ENCODE data around the gene ACTN4. TPM values are rescaled to one million over a fixed set of nuclear protein-coding genes. Genes with fewer than 3 reads are reported as not detected.
A peak's percentile ranks its signal among the peaks of the same experiment; 100 is the strongest.

Gene ACTN4
- total and polyA plus RNA-seq, 3 experiments from 2014 or later = 31.9 to 314 (median 295) TPM

DNA sequence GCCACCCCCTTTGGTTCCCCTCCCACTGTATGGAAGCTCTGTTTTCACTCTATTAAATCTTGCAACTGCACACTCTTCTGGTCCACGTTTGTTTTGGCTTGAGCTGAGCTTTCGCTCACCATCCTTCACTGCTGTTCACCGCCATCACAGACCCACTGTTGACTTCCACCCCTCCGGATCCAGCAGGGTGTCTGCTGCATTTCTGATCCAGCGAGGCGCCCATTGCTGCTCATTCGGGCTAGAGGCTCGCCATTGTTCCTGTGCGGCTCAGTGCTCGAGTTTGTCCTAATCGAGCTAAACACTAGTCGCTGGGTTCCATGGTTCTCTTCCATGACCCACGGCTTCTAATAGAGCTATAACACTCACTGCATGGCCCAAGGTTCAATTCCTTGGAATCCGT is 42.7 kb downstream of the ACTN4 start:
- ChIA-PET POLR2A (interaction anchor here (0.7 to 1.0 kb wide), 2 partner anchors 9 to 31 kb away, joined by 3 read pairs; no protein-coding TSS in a partner anchor), CTCF (interaction anchor here (0.9 to 1.5 kb wide), 4 partner anchors 20 to 240 kb away, joined by 3 read pairs; partner anchors contain the start of genes MRPS12 and SARS2)
- H3K36me3 Mint-ChIP-seq = peaks cover 0 to 12% (median 5%) of the 10 kb centered on the region in 3 donors
- Histone ChIP-seq H3K4me3 (ENCODE audit: low read length) (no peak overlapping the region), H3K9me3 (ENCODE audit: low read length) (no peaks in the 10 kb centered on the region), H3K36me3 (ENCODE audit: insufficient read depth, low read length) (no peaks in the 10 kb centered on the region), H3K4me1 (ENCODE audit: insufficient read depth, low read length) (peaks cover 56% of the 10 kb centered on the region), H3K27ac (ENCODE audit: low read depth, low read length) (no peak overlapping the region), H3K27me3 (ENCODE audit: insufficient read depth, low read length, poor library complexity, severe bottlenecking) (no peaks in the 10 kb centered on the region)
- no peaks in the 10 kb centered on the region for H3K27me3 Mint-ChIP-seq
- peak overlapping the region in 1 of 7 donors; percentile 61 for H3K4me3 Mint-ChIP-seq
- no peak for DNase-seq
- H3K4me1 Mint-ChIP-seq = peaks cover 73 to 88% (median 87%) of the 10 kb centered on the region in 3 donors
- no peaks in the 10 kb centered on the region for H3K9me3 Mint-ChIP-seq
- H3K27ac Mint-ChIP-seq = peak overlapping the region in 5 of 8 donors; percentile 58 to 96 (median 86)

DNA sequence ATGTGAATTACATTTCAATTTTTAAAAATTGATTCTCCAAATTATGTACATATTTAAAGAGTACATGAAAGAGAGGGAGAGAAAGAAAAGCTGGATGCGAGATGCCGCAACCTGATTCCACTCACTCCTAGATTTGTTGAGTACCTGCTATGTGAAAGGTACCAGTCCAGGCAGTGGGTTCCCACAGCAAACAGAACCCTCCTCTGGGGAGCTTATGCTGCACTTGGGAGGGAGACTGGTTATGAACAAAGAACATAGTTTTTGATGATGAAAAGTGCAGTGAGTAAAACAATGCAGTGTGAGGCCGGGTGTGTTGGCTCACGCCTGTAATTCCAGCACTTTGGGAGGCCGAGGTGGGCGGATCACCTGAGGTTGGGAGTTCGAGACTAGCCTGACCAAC is 43.4 kb downstream of the ACTN4 start:
- Mint-ChIP-seq H3K9me3 (no peaks in the 10 kb centered on the region), H3K36me3 (peaks cover 0 to 16% (median 5%) of the 10 kb centered on the region in 3 donors), H3K27ac (peak overlapping the region in 7 of 8 donors; percentile 12 to 96 (median 95)), H3K4me3 (peak overlapping the region in 3 of 7 donors; percentile 19 to 55 (median 29)), H3K27me3 (no peaks in the 10 kb centered on the region), H3K4me1 (peaks cover 75 to 90% (median 87%) of the 10 kb centered on the region in 3 donors)
- peaks cover 54% of the 10 kb centered on the region for H3K4me1 ChIP-seq (ENCODE audit: insufficient read depth, low read length)
- CTCF ChIA-PET = interaction anchor here (1.0 to 1.5 kb wide), 3 partner anchors 21 to 65 kb away, joined by 3 read pairs; no protein-coding TSS in a partner anchor
- no peak overlapping the region for H3K4me3 ChIP-seq (ENCODE audit: low read length)
- H3K36me3 ChIP-seq (ENCODE audit: insufficient read depth, low read length) = no peaks in the 10 kb centered on the region
- DNase-seq = no peak
- no peaks in the 10 kb centered on the region for H3K9me3 ChIP-seq (ENCODE audit: low read length)
- no peak overlapping the region for H3K27ac ChIP-seq (ENCODE audit: low read depth, low read length)
- H3K27me3 ChIP-seq (ENCODE audit: insufficient read depth, low read length, poor library complexity, severe bottlenecking) = no peaks in the 10 kb centered on the region
- POLR2A ChIA-PET = interaction anchor here (0.6 to 1.0 kb wide), 2 partner anchors 10 to 354 kb away, joined by 3 to 5 read pairs; no protein-coding TSS in a partner anchor

DNA sequence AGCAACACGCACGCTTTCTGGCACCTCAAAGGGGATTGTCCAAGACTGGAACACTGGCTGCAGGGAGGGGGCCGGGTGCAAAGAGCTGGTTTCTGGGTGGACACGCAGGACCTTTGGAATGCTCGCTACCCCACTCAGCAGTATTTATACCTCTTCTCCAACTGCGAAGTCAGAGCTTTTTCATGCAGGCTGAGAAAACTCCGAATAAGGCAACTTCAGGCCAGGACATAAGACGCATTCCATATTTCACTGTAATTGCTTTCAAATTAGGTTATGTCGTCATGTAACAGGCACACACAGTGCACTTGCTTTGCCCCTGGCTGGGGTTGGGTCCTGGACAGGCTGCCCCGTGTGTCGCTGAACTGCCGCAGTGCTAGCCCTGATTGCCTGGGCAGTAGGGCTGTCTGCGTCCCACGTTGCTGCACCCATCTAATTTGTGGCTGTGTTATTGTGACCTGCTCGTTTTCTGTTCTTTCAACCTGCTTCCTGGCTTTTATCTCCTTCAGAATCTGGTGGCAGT is 44.5 kb downstream of the ACTN4 start:
- H3K27ac ChIP-seq (ENCODE audit: low read depth, low read length) = no peak overlapping the region
- CTCF ChIA-PET = no interaction called here
- no peaks in the 10 kb centered on the region for H3K27me3 ChIP-seq (ENCODE audit: insufficient read depth, low read length, poor library complexity, severe bottlenecking)
- no peaks in the 10 kb centered on the region for H3K36me3 ChIP-seq (ENCODE audit: insufficient read depth, low read length)
- no peaks in the 10 kb centered on the region for H3K9me3 ChIP-seq (ENCODE audit: low read length)
- Mint-ChIP-seq H3K4me1 (peaks cover 77 to 89% (median 87%) of the 10 kb centered on the region in 3 donors), H3K36me3 (peaks cover 0 to 26% (median 5%) of the 10 kb centered on the region in 3 donors), H3K27me3 (peaks cover 0 to 2% of the 10 kb centered on the region in 2 donors), H3K4me3 (peak overlapping the region in 6 of 7 donors; percentile 23 to 79 (median 65)), H3K9me3 (no peaks in the 10 kb centered on the region), H3K27ac (peak overlapping the region; percentile 21 to 98 (median 96))
- H3K4me3 ChIP-seq (ENCODE audit: low read length) = no peak overlapping the region
- peaks cover 44% of the 10 kb centered on the region for H3K4me1 ChIP-seq (ENCODE audit: insufficient read depth, low read length)
- POLR2A ChIA-PET = interaction anchor here (0.5 kb wide), 1 partner anchor 22 kb away, joined by 3 read pairs; no protein-coding TSS in a partner anchor
- no peak for DNase-seq

DNA sequence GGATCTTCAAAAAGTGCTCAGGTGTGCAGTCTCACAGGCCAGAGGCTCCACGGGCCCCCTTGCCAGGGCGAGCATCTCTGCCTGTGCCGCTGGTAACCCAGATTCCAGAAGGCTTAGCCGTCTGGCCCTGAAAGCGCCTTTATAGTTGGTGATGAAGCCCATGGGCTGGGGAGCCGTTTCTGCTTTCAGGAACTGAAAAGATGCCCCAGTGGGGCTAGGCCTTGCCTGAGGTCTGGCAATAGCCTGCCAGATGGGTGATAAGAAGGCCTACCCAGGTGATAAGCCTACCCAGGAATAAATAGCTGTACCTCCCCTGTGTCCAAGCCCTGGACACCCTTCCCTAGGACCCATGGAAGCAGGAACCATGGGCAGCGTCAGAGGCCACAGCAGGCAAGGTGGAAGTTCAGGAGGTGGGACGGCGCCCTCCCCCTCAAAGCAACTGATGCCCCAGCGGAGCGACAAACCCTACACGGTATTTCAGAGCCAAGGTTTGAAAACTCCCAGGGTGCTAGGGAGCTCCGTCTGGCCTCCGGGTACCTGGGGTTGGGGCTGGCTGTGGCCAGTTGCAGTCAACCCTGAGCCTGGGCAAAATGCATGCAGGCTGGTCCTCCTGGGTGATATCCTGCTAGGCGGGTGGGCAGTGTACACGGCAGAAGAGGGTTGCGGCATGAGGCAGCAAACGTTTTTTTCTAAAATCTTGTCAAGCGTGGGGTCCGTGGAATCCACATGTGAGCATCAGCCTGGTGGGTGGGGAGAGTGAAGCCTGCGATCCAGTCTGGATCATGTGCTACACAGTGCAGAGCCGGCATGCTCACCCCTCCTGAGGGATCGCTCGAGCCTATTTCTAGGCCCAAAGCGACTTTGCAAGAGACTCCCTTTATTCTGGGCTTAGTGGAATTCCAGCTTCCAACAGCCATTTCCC is 45.3 kb downstream of the ACTN4 start:
- H3K9me3 ChIP-seq (ENCODE audit: low read length) = no peaks in the 10 kb centered on the region
- peaks cover 74 to 86% (median 85%) of the 10 kb centered on the region in 3 donors for H3K4me1 Mint-ChIP-seq
- H3K27ac Mint-ChIP-seq = peak overlapping the region; percentile 68 to 98 (median 96)
- no peaks in the 10 kb centered on the region for H3K27me3 ChIP-seq (ENCODE audit: insufficient read depth, low read length, poor library complexity, severe bottlenecking)
- no peak overlapping the region for H3K4me3 ChIP-seq (ENCODE audit: low read length)
- DNase-seq = no peak
- H3K27ac ChIP-seq (ENCODE audit: low read depth, low read length) = peak overlapping the region; percentile 33
- peaks cover 0 to 29% (median 5%) of the 10 kb centered on the region in 3 donors for H3K36me3 Mint-ChIP-seq
- H3K27me3 Mint-ChIP-seq = peaks cover 0 to 2% of the 10 kb centered on the region in 2 donors
- H3K4me3 Mint-ChIP-seq = peak overlapping the region; percentile 56 to 92 (median 71)
- H3K9me3 Mint-ChIP-seq = no peaks in the 10 kb centered on the region
- H3K36me3 ChIP-seq (ENCODE audit: insufficient read depth, low read length) = no peaks in the 10 kb centered on the region
- peaks cover 49% of the 10 kb centered on the region for H3K4me1 ChIP-seq (ENCODE audit: insufficient read depth, low read length)
- CTCF ChIA-PET = interaction anchor here (1.2 to 1.5 kb wide), 3 partner anchors 40 to 290 kb away, joined by 3 to 4 read pairs (median 3); partner anchors contain the start of gene FAM98C
- POLR2A ChIA-PET = interaction anchor here (0.5 kb wide), 1 partner anchor 22 kb away, joined by 3 read pairs; no protein-coding TSS in a partner anchor

DNA sequence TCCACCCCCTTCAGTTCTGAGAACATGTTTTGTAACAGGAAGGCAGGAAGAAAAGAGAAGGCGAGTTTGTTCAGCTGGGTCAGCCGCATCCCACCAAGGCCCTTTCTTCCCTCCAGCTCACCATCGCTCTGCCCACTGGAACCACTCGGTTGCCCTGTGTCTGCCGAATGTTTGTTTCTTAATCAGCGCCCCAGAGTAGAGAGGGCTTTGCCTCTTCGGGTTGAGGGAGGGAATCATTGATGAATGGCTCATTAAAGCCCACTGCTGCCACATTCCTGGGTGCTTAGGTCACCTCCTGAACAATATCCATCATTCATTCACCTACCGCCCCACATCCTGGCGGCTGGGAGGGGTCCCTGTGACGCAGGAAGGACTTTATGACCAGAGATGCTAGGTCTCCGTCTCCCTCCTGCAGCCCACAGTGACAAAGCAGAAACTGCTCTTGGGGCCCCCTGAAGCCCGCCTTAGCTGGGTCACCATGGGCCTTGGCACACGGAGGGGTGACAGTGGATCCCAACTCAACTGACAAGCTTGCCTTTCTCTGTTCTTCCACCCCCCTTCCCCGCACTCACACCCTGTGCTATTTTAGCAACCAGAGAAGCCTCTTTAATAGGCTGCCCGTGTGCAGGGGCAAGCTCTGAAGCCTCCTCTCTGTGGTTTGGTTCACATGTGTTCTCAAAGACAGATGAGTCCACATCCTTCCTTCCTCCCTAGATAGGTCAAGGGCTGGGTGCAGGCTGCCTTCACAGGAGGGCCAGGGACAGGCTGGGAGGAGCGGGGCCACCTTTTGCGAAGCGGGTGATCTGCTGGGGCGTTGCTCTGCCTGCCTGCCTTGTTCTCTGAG is 46.2 kb downstream of the ACTN4 start:
- CTCF ChIA-PET = interaction anchor here (0.7 to 1.5 kb wide), 5 partner anchors 36 to 290 kb away, joined by 3 to 4 read pairs (median 3); partner anchors contain the start of genes FAM98C, MRPS12 and SARS2
- POLR2A ChIA-PET = no interaction called here
- DNase-seq = peak; percentile 8 to 72 (median 46)

DNA sequence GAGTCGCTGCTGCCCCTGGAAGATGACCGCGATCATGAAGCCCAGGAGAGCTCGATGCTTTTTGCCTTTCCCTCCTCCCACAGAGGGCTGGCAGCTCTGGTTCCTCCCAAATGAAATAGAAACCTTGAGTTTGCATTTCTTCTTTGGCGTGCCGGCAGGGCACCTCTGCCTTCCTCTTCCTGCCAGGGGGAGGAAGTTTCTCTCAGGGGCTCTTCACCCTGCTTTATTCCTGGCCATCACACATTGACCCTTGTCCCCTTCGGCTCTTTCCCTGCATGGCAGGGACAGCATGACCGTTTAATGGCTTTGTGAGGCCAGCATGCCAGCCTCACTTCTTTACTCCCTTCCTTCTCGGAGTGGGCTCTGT is 47.9 kb downstream of the ACTN4 start:
- DNase-seq = no peak
- H3K27me3 Mint-ChIP-seq = peaks cover 0 to 2% of the 10 kb centered on the region in 2 donors
- Histone ChIP-seq H3K4me1 (ENCODE audit: insufficient read depth, low read length) (peaks cover 49% of the 10 kb centered on the region), H3K4me3 (ENCODE audit: low read length) (no peak overlapping the region), H3K36me3 (ENCODE audit: insufficient read depth, low read length) (no peaks in the 10 kb centered on the region), H3K27ac (ENCODE audit: low read depth, low read length) (no peak overlapping the region), H3K27me3 (ENCODE audit: insufficient read depth, low read length, poor library complexity, severe bottlenecking) (no peaks in the 10 kb centered on the region), H3K9me3 (ENCODE audit: low read length) (no peaks in the 10 kb centered on the region)
- ChIA-PET POLR2A (no interaction called here), CTCF (interaction anchor here (1.0 kb wide), 1 partner anchor 292 kb away, joined by 3 read pairs; the partner anchor contains the start of gene FAM98C)
- no peaks in the 10 kb centered on the region for H3K9me3 Mint-ChIP-seq
- peaks cover 74 to 84% (median 75%) of the 10 kb centered on the region in 3 donors for H3K4me1 Mint-ChIP-seq
- H3K36me3 Mint-ChIP-seq = peaks cover 0 to 31% (median 2%) of the 10 kb centered on the region in 3 donors
- H3K27ac Mint-ChIP-seq = peak overlapping the region; percentile 51 to 96 (median 95)
- H3K4me3 Mint-ChIP-seq = peak overlapping the region; percentile 42 to 79 (median 62)

More for the DNA sequence above, 46.2 kb downstream of the ACTN4 start:
- H3K9me3 ChIP-seq (ENCODE audit: low read length) = no peaks in the 10 kb centered on the region
- no peaks in the 10 kb centered on the region for H3K27me3 ChIP-seq (ENCODE audit: insufficient read depth, low read length, poor library complexity, severe bottlenecking)
- Mint-ChIP-seq H3K4me1 (peaks cover 80 to 89% (median 89%) of the 10 kb centered on the region in 3 donors), H3K4me3 (peak overlapping the region; percentile 56 to 92 (median 71)), H3K36me3 (peaks cover 0 to 29% (median 5%) of the 10 kb centered on the region in 3 donors), H3K27ac (peak overlapping the region; percentile 68 to 98 (median 96)), H3K27me3 (peaks cover 0 to 2% of the 10 kb centered on the region in 2 donors), H3K9me3 (no peaks in the 10 kb centered on the region)
- no peak overlapping the region for H3K4me3 ChIP-seq (ENCODE audit: low read length)
- peak overlapping the region; percentile 33 for H3K27ac ChIP-seq (ENCODE audit: low read depth, low read length)
- no peaks in the 10 kb centered on the region for H3K36me3 ChIP-seq (ENCODE audit: insufficient read depth, low read length)
- peaks cover 49% of the 10 kb centered on the region for H3K4me1 ChIP-seq (ENCODE audit: insufficient read depth, low read length)

All from CD8-positive, alpha-beta memory T cell (primary cell).